MG63 (cell line): Measurements from ENCODE around the gene CDH20. TPM values are rescaled to one million over a fixed set of nuclear protein-coding genes. Genes with fewer than 3 reads are reported as not detected.
A peak's percentile ranks its signal among the peaks of the same experiment; 100 is the strongest.
"Not testable (repeated sequence)": the region's sequence is repeated elsewhere in the genome, so short reads cannot be mapped to it uniquely, and the experiment has no call there.

Experiments used
- DNase-seq: peaks from one replicate; pipeline ENCODE4 v3.0.0-alpha.2; 2020
- H3K27me3 ChIP-seq: fragments of 250-450 bp; sonication (Bioruptor Pico); 2 replicates; pipeline ENCODE4 v1.5.1; 2020; ENCODE audit warnings: mild to moderate bottlenecking, moderate library complexity
- H3K36me3 ChIP-seq: fragments of 250-450 bp; sonication (Bioruptor Pico); 2 replicates; pipeline ENCODE4 v1.5.1; 2020; ENCODE audit warnings: mild to moderate bottlenecking, moderate library complexity
- H3K4me3 ChIP-seq: fragments of 250-450 bp; sonication (Bioruptor Pico); 2 replicates; pipeline ENCODE4 v1.5.1; 2020; ENCODE audit warnings: mild to moderate bottlenecking, moderate library complexity
- H3K9me3 ChIP-seq: fragments of 250-450 bp; sonication (Bioruptor Pico); 2 replicates; pipeline ENCODE4 v1.5.1; 2020; ENCODE audit warnings: mild to moderate bottlenecking, moderate library complexity
- total RNA-seq: library from RNA; depleted of rRNA; stranded (reverse); fragments of >200 nt; shearing (Covaris generic); gene quantifications from 2 replicates; pipeline ENCODE4 v1.2.3, GENCODE V29; 2014; ENCODE audit warnings: low replicate concordance

Gene CDH20
- total RNA-seq, 1 experiment from 2014 or later: not detected

DNA sequence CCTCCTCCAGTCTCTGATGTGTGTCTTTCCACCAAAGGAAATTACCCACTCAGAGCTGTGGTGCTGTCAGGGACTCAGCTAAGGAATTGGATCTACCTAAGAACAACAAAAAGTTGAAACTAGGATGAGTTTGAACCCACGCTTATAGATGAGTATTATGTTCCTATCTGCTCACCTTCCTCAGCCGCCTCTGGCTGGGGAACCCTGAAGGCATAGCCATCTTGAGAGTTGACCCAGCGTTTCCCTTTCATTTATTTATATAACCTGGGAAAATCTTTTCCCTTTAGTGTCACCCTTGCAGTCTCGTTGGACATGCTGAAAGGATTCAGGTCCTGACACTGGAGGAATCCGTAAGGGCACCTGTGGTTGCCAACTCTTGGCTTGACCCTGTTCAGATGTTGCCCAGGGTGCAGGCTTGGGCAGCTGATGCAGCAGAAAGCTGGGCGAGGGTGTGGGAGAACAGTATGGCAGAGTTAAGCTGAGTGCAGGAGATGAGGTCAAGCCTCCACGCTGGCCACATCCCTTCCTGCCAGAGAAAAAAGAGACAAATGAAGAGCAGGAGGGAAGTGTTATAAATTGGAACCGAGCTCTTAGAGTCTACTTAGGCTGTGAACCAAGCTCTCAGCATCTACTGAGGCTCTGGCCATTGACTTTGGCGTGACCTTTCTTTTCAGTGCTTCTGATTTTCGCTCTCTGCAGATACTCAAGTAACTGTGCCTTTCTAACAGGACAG lies 1.9 kb downstream of the CDH20 start:
- Histone ChIP-seq H3K9me3 (no peaks in the 10 kb centered on the region), H3K27me3 (0 out of 2 replicates have a peak, but pooled peaks cover 4% of the 10 kb centered on the region), H3K36me3 (no peaks in the 10 kb centered on the region), H3K4me3 (no peak overlapping the region)
- DNase-seq: no peak

DNA sequence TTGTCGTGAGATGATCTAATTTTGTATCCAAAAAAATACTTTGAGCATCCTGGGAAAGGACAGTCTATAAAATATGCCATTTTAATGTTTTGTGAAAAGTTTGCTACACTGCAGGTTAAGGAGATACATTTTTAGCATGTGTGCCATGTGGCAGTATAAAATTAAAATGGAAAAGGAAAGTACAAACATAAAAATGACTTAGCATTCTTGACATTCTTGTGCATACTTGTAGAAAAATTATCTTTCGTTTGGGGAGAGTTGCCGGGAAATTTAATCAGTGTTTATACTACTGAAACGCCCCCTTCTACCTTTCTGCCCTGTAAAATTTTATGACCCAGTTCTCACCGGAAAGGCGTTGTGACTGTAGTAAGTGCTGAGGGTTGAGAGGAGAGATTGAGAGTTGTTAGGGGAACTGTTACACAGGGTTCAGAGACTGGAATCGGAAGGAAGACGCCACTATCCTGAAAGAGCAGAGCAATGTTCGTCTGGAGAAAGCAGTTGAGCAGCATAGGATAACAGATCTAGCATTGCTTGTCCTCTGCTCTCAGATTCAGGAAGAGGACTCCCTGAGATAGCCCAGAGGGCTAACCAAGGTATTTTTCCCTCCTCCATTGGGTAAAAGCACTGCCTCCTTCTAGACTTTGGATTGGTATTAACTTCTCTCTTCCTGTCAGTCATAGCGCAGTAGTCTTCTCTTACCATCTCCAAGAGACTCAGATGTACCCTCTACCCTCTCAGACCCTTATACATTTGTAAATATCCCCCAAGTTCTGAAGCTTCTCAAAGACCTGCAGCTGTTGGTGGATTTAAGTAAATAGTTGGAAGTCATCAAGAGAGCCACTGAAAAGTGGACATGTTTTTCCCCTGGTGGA lies 2.7 kb downstream of the CDH20 start:
- 0 out of 2 replicates have a peak, but pooled peaks cover 4% of the 10 kb centered on the region for H3K27me3 ChIP-seq
- H3K9me3 ChIP-seq: no peaks in the 10 kb centered on the region
- DNase-seq: no peak
- no peaks in the 10 kb centered on the region for H3K36me3 ChIP-seq
- no peak overlapping the region for H3K4me3 ChIP-seq

DNA sequence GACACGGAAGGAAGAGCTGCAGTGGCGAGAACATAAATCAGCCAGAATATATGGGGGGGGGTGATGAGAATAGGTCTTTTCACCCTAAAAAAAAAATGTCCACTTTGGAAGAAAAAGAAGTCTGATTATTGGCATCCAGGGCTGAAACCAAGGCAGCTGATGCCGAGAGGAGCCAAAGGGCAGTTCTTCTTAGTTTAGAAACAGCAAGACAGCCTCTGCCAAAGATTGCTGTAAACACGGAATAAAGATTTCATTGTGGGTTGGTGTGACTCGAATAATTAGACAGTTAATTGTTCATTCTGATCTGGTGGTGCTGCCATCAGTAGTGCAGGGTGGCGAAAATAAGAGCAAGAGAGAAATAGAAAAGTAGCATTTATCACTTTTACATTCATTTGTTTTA lies 3.5 kb downstream of the CDH20 start:
- Histone ChIP-seq H3K36me3 (no peaks in the 10 kb centered on the region), H3K9me3 (no peaks in the 10 kb centered on the region), H3K4me3 (no peak overlapping the region), H3K27me3 (0 out of 2 replicates have a peak, but pooled peaks cover 4% of the 10 kb centered on the region)
- DNase-seq: no peak

DNA sequence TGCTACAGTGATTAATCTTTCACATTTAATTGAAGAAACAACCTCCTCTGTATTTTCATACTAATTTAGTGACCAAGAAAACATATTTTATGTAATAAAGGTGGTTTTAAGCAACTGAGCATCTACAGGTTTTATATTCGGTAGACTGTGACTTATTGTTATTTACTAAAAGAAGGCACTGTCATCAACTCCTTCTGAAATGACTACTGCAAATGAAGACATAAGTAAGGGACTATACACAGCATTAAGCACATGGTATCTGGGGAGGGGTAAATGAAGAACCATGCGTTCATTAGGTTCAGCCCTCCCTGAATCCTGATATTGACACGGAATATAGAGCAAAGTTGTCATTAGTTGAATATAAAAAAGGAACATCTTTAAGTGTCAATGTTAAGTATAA lies 4.3 kb downstream of the CDH20 start:
- Histone ChIP-seq H3K27me3 (0 out of 2 replicates have a peak, but pooled peaks cover 4% of the 10 kb centered on the region), H3K4me3 (no peak overlapping the region), H3K9me3 (no peaks in the 10 kb centered on the region), H3K36me3 (no peaks in the 10 kb centered on the region)
- DNase-seq: no peak

DNA sequence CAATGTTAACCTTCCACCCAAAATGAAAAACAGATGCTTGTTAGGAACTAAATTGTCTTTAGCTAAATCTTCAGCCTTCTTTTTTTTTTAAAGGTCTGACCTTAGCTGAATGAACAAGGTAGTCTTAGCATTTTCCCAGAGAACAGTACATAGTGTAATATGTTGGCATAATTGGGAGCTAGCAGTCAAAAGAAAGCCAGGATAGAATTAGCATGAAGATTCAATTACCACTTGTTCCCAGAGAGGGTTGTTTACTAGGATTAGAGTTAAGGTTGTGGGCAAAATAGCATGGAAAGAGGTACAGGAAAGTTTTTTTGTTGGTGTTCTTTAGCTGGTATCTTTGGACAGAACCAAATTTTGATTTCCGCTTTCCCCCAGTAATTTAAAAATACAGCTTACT lies 6.9 kb downstream of the CDH20 start:
- Histone ChIP-seq H3K4me3 (no peak overlapping the region), H3K9me3 (no peaks in the 10 kb centered on the region), H3K36me3 (no peaks in the 10 kb centered on the region), H3K27me3 (0 out of 2 replicates have a peak, but pooled peaks cover 2% of the 10 kb centered on the region)
- no peak for DNase-seq

DNA sequence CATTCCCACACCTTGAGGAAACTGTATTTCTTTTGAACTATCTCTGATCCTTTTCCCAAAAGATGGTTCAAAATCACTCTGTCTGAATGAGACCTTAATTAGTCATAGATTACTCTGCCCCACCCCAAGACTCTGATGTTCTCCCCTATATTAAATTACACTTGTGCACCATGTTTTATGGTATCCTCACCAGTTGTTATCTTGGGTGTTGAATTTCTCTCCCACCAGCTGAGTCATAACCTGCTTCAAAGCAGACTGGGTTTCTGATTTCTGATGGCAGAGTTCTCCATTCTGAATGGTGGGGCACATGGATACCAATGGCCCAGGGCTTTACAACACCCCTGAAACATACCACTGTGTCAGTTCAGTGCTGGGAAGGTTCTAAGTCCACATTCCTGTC lies 15.0 kb downstream of the CDH20 start:
- no peak for DNase-seq
- H3K36me3 ChIP-seq: no peaks in the 10 kb centered on the region
- no peaks in the 10 kb centered on the region for H3K9me3 ChIP-seq
- no peak overlapping the region for H3K4me3 ChIP-seq
- H3K27me3 ChIP-seq: no peaks in the 10 kb centered on the region

DNA sequence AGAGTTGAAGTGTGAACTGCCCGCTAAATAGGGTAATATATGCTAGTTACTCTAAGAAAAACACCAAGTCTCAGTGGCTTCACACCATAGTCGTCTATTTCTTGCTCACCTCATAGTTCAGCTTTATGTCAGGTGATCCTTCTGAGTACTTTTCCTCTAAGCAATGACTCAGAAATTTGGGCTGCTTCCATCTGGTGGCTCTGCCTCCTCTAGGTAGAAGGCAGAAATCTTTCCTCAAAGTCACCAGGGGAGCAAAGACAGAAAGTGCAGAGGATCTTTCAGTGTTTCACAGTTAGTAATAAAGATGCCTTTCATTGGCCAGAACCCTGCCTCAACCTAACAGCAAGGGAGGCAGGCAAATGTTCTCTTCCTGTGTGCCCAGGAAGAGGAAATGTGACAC lies 17.3 kb downstream of the CDH20 start:
- H3K9me3 ChIP-seq: no peaks in the 10 kb centered on the region
- H3K36me3 ChIP-seq: no peaks in the 10 kb centered on the region
- DNase-seq: no peak
- no peaks in the 10 kb centered on the region for H3K27me3 ChIP-seq
- no peak overlapping the region for H3K4me3 ChIP-seq

DNA sequence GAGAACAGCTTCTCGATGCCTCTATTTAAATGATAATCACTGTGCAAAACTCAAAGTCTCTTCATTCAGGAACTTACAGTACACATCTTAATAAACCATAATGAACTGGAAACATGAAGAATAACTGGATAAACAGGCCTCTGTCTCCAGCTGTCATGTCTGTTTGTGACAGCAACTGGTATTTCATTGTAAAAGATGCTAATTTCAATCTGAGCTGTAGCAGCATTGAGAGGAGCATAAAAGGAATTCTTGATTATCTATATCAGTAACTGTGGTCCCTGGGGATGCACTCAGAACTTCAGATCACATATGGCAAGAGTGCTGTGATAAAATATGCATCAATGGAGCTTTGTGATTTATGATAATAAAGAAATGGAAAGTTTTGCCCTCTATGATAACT lies 18.8 kb downstream of the CDH20 start:
- Histone ChIP-seq H3K9me3 (no peaks in the 10 kb centered on the region), H3K27me3 (no peaks in the 10 kb centered on the region), H3K4me3 (no peak overlapping the region), H3K36me3 (no peaks in the 10 kb centered on the region)
- DNase-seq: no peak

DNA sequence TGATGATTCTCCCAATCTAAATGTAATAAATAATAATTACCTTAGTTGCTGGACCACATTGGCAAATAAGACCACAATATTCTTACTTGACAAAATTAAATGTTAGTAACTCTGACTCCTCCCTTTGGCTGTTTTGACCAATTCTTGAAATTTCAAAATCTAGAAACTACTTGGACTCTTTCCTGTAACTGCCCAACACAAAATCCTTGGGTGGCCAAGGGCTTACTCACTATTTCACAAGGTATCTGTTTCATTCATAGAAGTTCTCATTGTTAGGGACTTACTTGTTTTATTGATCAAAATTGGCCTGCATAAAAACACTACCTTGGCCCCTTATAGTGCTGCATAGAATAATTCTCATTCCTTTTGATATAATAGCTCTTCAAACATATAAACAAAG lies 19.4 kb downstream of the CDH20 start:
- Histone ChIP-seq H3K36me3 (no peaks in the 10 kb centered on the region), H3K27me3 (no peaks in the 10 kb centered on the region), H3K4me3 (no peak overlapping the region), H3K9me3 (no peaks in the 10 kb centered on the region)
- no peak for DNase-seq

DNA sequence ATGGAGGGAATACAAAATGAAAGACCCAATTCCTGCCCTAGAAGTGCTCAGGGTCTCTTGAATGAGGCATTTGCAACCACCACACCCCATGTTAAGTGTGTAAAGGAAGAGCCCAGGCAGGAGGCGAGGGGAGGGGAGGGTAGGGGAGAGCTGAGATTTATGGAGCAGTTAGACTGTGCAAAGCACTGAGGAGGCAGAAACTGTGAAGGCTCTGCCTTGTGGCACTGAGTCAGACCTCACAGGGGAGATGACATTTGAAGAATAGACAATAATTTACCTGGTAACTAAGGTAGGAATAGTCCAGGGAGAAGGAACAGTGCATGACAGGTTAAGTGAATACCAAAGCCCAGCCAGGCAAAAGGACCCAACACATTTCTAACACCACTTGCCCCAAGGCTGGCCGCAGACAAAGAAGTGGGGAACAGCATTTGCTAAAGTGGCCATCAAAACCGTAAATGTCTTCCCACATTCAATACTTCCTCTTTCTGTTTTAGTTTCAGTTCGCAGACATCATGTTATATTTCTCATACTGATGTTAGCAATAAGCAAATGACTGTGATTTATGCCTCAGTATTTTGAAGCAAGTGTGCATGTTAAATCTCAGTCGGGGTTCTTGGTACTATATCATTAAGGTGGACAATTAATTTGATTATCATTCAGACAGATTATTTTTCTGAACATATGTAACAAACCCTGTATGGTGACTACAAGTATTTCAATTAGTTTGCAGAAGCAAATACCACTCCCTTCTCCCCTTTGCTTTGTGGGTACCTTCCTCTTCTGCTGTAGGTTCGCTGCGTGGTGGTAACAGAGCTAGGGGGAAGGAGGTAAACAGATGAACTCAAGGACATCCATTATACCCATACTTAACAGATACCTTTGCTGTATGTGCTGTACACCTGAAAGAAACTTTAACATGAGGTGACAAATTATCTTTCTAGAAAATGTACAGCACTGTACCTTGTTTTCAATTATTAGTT lies 27.5 kb downstream of the CDH20 start:
- no peaks in the 10 kb centered on the region for H3K27me3 ChIP-seq
- H3K4me3 ChIP-seq: no peak overlapping the region
- no peaks in the 10 kb centered on the region for H3K36me3 ChIP-seq
- no peak for DNase-seq
- H3K9me3 ChIP-seq: no peaks in the 10 kb centered on the region

DNA sequence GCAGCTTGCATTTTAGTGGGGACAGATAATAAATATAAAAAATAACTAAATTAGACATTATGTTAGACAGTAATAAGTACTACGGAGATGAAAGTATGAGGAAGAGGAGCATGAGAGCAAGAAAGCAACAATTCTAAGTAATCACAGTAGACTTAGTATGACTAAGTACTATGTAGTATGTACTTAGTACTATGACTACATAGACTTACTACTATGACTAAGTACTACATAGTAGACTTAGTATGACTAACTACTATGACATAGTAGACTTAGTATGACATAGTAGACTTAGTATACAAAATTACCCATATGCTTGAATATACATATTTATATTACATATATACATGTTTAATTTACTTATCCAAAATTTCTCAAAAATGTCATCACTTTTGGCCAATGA lies 29.3 kb downstream of the CDH20 start:
- H3K27me3 ChIP-seq: peaks cover 4% of the 10 kb centered on the region; the same call in 1 of the 2 replicates
- no peaks in the 10 kb centered on the region for H3K36me3 ChIP-seq
- no peak overlapping the region for H3K4me3 ChIP-seq
- no peaks in the 10 kb centered on the region for H3K9me3 ChIP-seq
- DNase-seq: no peak

DNA sequence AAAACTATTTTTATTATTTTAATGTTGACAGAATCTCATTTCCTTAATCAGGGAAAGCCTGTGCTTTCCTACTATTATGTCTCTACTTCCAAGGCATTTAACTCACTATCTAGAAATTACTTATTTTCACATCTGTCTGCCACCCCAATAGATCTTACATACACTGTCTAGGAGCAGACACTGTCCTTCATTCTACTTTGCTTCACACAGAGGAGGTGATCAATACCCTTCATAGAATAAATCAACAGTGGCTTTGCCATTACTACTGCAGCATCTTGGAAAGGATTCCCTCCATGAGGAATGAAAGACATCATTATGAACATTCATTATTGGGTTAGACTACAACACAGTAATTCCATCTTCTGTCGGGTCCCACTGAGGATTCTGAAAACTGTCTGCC lies 31.7 kb downstream of the CDH20 start:
- Histone ChIP-seq H3K4me3 (no peak overlapping the region), H3K27me3 (peaks cover 4% of the 10 kb centered on the region; the same call in 1 of the 2 replicates), H3K9me3 (no peaks in the 10 kb centered on the region), H3K36me3 (no peaks in the 10 kb centered on the region)
- no peak for DNase-seq

DNA sequence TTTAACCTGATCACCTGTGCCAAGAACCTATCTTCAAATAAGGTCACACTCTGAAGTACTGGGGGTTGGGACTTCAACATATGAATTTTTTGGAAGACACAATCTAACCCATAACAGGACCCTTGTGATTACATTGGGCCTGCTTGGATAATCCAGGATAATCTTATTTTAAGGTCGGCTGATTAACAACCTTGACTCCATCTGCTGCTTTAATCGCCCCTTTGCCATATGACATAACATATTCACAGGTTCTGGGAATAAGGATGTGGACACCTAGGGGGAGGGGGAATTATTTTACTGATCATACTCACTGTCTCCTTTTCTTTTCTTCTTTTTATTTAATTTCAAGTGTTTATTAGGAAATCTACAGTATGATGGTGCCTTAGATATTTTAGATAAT lies 34.8 kb downstream of the CDH20 start:
- Histone ChIP-seq H3K9me3 (no peaks in the 10 kb centered on the region), H3K36me3 (no peaks in the 10 kb centered on the region), H3K27me3 (peaks cover 4% of the 10 kb centered on the region; the same call in 1 of the 2 replicates), H3K4me3 (no peak overlapping the region)
- DNase-seq: no peak

DNA sequence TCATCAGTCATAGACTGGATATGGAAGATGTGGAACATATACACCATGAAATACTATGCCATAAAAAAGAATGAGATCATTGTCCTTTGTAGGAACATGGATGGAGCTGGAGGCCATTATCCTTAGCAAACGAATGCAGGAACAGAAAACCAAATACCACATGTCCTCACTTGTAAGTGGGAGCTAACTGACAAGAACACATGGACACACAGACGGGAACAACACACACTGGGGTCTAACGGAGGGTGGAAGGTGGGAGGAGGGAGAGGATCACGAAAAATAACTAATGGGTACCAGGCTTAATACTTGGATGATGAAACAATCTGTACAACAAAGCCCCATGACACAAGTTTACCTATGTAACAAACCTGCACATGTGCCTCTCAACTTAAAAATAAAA lies 36.4 kb downstream of the CDH20 start:
- not testable (repeated sequence) for H3K36me3 ChIP-seq, H3K27me3 ChIP-seq, DNase-seq, H3K9me3 ChIP-seq, H3K4me3 ChIP-seq

DNA sequence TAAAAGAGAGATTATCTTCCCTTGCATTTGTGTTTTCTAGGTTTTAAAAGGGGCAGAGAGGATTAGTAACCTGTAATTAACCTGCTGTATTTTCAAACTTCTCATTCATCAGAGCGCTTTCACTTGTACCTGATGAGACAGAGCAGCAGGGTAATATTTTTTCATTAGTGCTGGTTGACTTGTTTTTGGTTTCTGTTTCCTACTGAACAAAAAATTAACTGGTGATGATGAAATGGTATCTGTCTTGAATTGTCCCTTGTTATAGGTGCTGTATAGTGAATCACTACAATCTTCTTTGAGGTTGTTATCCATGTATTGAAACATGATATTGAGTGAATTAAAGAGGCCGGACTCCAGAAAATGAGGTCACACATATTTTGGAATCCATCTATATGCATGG lies 37.9 kb downstream of the CDH20 start:
- no peaks in the 10 kb centered on the region for H3K36me3 ChIP-seq
- H3K9me3 ChIP-seq: no peaks in the 10 kb centered on the region
- H3K27me3 ChIP-seq: peaks cover 4% of the 10 kb centered on the region; the same call in 1 of the 2 replicates
- H3K4me3 ChIP-seq: no peak overlapping the region
- DNase-seq: no peak

DNA sequence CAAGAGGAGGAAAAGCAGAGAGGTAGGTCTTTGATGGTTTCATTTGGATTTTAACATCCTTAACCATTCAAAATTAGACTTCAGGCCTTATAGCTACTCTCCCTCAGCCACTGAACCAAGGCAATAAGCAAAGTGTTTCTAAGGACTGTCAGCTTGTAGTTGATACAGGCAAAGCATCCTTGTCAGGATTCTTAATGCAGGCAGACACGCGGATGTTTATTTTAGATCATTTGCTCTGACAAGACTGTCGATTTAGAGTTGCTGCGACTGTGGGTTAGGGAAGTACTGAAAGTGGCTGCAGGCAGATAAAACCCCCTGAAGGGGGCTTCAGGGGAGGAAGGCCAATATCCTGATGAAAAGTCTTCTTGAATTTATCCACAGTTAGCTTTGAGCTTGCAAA lies 46.6 kb downstream of the CDH20 start:
- Histone ChIP-seq H3K27me3 (no peaks in the 10 kb centered on the region; the same call in 1 of the 2 replicates), H3K4me3 (no peak overlapping the region), H3K9me3 (no peaks in the 10 kb centered on the region), H3K36me3 (no peaks in the 10 kb centered on the region)
- DNase-seq: no peak

DNA sequence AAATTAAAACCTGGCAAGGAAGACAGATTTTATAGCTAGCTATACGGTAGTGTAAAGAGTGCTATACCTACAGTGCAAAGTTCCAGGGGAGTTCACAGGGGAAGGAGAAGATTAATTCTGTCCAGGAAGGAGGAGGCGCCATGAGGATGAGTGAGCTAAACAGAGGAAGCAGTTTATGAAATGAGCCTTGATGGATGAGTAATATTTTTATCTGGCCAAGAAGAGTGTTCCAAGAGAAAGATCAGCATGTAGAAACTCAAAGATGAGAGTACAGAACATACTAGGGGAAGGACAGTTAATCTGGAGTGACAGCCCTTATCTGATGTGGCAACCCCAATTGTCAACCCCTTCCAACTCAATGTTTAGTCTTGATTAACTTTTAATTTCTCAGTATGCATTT lies 54.8 kb downstream of the CDH20 start:
- no peaks in the 10 kb centered on the region for H3K9me3 ChIP-seq
- no peak overlapping the region for H3K4me3 ChIP-seq
- DNase-seq: peak; percentile 5
- no peaks in the 10 kb centered on the region for H3K36me3 ChIP-seq
- no peaks in the 10 kb centered on the region for H3K27me3 ChIP-seq
